Measurements from ENCODE around the gene STK17A. TPM values are rescaled to one million over a fixed set of nuclear protein-coding genes. Genes with fewer than 3 reads are reported as not detected.

STK17A gene
- total RNA-seq, 3 donors from 2014 or later (not counting 1 experiment from before 2014, with no cell fraction given) = 92.9 to 135 (median 111) TPM

DNA sequence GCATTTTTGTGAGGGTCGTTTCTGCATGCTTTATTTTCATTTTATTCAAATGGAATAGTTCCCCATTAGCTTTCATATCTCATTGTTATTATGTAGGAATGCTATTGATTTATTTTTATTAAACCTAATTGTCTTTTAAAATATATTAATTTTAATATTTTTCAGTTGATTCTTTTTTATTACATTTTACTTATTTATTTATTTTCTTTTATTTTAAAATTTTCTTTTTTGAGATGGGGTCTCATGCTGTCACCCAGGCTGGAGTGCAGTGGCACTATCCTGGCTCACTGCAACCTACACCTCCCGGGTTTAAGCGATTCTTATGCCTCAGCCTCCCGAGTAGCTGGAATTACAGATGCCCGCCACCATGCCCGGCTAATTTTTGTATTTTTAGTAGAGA lies 7.4 kb upstream of the STK17A start:
- H3K4me3 ChIP-seq (ENCODE audit: low read length) = no peak overlapping the region
- DNase-seq (no peak), ATAC-seq (no peak)
- H3K9me3 ChIP-seq (ENCODE audit: control insufficient read depth, insufficient read depth, low read length) = no peaks in the 10 kb centered on the region
- TF ChIP-seq CTCF (IDR thresholded peaks at IDR 0.05) = no peak
- Mint-ChIP-seq H3K36me3 (no peaks in the 10 kb centered on the region), H3K9me3 (no peaks in the 10 kb centered on the region), H3K4me3 (no peak overlapping the region), H3K4me1 (no peaks in the 10 kb centered on the region), H3K27me3 (ENCODE audit: low read depth in 2 of 2) (peaks cover 6 to 21% of the 10 kb centered on the region in 2 donors), H3K27ac (no peak overlapping the region)
- no peaks in the 10 kb centered on the region for H3K4me1 ChIP-seq (ENCODE audit: control insufficient read depth, insufficient read depth, low read length)
- H3K27ac ChIP-seq (ENCODE audit: low read length) = no peak overlapping the region
- no peaks in the 10 kb centered on the region for H3K36me3 ChIP-seq (ENCODE audit: control insufficient read depth, insufficient read depth, low read length)
- intact Hi-C loops (cut with micrococcal nuclease) = no loop called here
- no peaks in the 10 kb centered on the region for H3K27me3 ChIP-seq (ENCODE audit: control insufficient read depth, insufficient read depth, low read length)
- WGBS (ENCODE audit: insufficient coverage) = 99% methylated on average over 4 of the region's 6 CpGs

- no peaks in the 10 kb centered on the region for H3K4me1 ChIP-seq (ENCODE audit: control insufficient read depth, insufficient read depth, low read length)
- H3K4me3 ChIP-seq (ENCODE audit: low read length) = no peak overlapping the region
- intact Hi-C loops (cut with micrococcal nuclease) = no loop called here
- Mint-ChIP-seq H3K9me3 (no peaks in the 10 kb centered on the region), H3K36me3 (no peaks in the 10 kb centered on the region), H3K4me1 (no peaks in the 10 kb centered on the region), H3K27ac (no peak overlapping the region), H3K4me3 (no peak overlapping the region), H3K27me3 (ENCODE audit: low read depth in 2 of 2) (peaks cover 7 to 25% of the 10 kb centered on the region in 2 donors)
- no peaks in the 10 kb centered on the region for H3K36me3 ChIP-seq (ENCODE audit: control insufficient read depth, insufficient read depth, low read length)
- TF ChIP-seq CTCF (IDR thresholded peaks at IDR 0.05) = no peak
- 100% methylated on average over 3 of the region's 3 CpGs for WGBS (ENCODE audit: insufficient coverage)
- ATAC-seq (no peak), DNase-seq (no peak)
- H3K27ac ChIP-seq (ENCODE audit: low read length) = no peak overlapping the region
- H3K9me3 ChIP-seq (ENCODE audit: control insufficient read depth, insufficient read depth, low read length) = no peaks in the 10 kb centered on the region
- no peaks in the 10 kb centered on the region for H3K27me3 ChIP-seq (ENCODE audit: control insufficient read depth, insufficient read depth, low read length)
Observed at GRCh38 chr7:43576241-43576640, 6.7 kb upstream of the STK17A start.

DNA sequence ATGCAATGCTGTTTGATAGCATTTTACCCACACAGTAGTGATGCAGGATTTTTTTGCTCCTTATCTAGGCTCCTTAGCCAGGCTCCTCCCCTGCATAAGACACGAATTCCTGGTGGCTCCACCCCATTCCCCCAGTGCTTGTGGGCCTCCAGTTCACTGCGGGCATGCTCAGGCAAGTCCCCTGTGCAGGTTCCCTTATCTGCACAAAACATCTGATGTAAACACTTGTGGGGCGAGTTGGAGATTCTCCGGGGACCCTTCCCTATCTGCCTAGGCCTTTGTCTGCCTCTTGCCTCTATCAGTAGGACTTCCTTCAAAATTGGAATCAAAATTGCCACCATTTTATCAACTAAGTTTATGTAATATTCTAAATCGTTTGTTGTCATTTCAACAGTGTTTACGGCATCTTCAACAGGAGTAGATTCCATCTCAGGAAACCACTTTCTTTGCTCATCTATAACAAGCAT lies 5.4 kb upstream of the STK17A start:
- Histone ChIP-seq H3K9me3 (ENCODE audit: control insufficient read depth, insufficient read depth, low read length) (no peaks in the 10 kb centered on the region), H3K27ac (ENCODE audit: low read length) (no peak overlapping the region), H3K36me3 (ENCODE audit: control insufficient read depth, insufficient read depth, low read length) (no peaks in the 10 kb centered on the region), H3K27me3 (ENCODE audit: control insufficient read depth, insufficient read depth, low read length) (peaks cover 2% of the 10 kb centered on the region), H3K4me1 (ENCODE audit: control insufficient read depth, insufficient read depth, low read length) (peaks cover 3% of the 10 kb centered on the region), H3K4me3 (ENCODE audit: low read length) (no peak overlapping the region)
- Mint-ChIP-seq H3K4me3 (no peak overlapping the region), H3K36me3 (no peaks in the 10 kb centered on the region), H3K4me1 (peaks cover 8 to 9% of the 10 kb centered on the region in 2 donors), H3K9me3 (no peaks in the 10 kb centered on the region), H3K27ac (no peak overlapping the region), H3K27me3 (ENCODE audit: low read depth in 2 of 2) (peaks cover 12 to 35% of the 10 kb centered on the region in 2 donors)
- ATAC-seq (no peak), DNase-seq (no peak)
- intact Hi-C loops (cut with micrococcal nuclease) = no loop called here
- TF ChIP-seq CTCF (IDR thresholded peaks at IDR 0.05) = no peak
- 54% methylated on average over 6 of the region's 6 CpGs for WGBS (ENCODE audit: insufficient coverage)
